Measurements from ENCODE around the gene POU2F2. TPM values are rescaled to one million over a fixed set of nuclear protein-coding genes. Genes with fewer than 3 reads are reported as not detected.

The POU2F2 gene
- polyA plus RNA-seq, 1 of the 3 experiments (the other 2 are of a cell fraction) = 0.49 TPM

DNA sequence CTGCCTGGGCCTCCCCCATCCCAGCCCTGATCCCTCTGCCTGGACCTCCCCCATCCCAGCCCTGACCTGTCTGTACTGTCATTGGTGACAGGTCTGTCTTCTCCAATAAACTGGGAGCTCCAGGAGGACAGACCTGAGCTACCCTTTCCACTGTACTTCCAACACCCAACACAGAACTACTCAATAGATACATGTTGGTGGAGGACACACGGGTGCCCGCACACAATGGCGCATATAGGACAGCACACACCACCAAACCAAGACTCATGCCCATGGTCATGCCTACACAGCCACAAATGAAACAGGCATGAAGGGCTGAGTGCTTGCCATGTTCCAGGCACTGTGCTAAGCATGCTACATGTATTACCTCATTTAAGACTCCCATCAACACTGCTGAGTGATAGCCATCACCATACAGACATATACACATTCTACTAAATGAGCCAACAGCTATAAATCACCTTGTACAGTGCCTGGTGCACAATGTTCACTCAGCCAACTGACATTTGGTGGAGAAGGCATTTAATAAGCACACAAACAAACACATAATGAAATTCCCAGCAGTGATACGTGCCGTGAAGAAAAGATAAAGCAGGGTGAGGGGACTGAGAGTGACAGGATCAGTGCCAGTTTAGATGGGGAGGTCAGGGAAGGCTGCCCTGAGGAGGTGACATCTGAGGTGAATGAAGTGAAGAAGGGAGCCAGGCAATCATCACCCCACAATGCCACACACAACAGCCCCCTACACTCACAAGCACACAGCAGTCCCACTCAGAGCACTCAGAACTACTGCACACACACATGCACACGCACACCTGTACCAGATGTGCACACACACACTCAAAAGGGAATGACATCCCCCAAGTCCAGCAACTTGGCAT is 857 bp downstream of the POU2F2 start:
- H3K79me2 ChIP-seq (ENCODE audit: insufficient read depth) = no peaks in the 10 kb centered on the region
- no peak for TF ChIP-seq NFIC (IDR thresholded peaks at IDR 0.05; ENCODE audit: borderline replicate concordance)
- no peak for TF ChIP-seq EZH2phosphoT487 (IDR thresholded peaks at IDR 0.05; ENCODE audit: borderline replicate concordance, low read depth)
- TF ChIP-seq, protein P1, sequence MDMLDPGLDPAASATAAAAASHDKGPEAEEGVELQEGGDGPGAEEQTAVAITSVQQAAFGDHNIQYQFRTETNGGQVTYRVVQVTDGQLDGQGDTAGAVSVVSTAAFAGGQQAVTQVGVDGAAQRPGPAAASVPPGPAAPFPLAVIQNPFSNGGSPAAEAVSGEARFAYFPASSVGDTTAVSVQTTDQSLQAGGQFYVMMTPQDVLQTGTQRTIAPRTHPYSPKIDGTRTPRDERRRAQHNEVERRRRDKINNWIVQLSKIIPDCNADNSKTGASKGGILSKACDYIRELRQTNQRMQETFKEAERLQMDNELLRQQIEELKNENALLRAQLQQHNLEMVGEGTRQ (IDR thresholded peaks at IDR 0.05; ENCODE audit: borderline replicate concordance, low read depth, low read length) = no peak
- no peak for TF ChIP-seq SMC3 (IDR thresholded peaks at IDR 0.05; ENCODE audit: low read depth, low read length)
- TF ChIP-seq, protein P2, sequence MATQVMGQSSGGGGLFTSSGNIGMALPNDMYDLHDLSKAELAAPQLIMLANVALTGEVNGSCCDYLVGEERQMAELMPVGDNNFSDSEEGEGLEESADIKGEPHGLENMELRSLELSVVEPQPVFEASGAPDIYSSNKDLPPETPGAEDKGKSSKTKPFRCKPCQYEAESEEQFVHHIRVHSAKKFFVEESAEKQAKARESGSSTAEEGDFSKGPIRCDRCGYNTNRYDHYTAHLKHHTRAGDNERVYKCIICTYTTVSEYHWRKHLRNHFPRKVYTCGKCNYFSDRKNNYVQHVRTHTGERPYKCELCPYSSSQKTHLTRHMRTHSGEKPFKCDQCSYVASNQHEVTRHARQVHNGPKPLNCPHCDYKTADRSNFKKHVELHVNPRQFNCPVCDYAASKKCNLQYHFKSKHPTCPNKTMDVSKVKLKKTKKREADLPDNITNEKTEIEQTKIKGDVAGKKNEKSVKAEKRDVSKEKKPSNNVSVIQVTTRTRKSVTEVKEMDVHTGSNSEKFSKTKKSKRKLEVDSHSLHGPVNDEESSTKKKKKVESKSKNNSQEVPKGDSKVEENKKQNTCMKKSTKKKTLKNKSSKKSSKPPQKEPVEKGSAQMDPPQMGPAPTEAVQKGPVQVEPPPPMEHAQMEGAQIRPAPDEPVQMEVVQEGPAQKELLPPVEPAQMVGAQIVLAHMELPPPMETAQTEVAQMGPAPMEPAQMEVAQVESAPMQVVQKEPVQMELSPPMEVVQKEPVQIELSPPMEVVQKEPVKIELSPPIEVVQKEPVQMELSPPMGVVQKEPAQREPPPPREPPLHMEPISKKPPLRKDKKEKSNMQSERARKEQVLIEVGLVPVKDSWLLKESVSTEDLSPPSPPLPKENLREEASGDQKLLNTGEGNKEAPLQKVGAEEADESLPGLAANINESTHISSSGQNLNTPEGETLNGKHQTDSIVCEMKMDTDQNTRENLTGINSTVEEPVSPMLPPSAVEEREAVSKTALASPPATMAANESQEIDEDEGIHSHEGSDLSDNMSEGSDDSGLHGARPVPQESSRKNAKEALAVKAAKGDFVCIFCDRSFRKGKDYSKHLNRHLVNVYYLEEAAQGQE (IDR thresholded peaks at IDR 0.05; ENCODE audit: low read depth, low read length) = no peak
- TF ChIP-seq, protein P3, sequence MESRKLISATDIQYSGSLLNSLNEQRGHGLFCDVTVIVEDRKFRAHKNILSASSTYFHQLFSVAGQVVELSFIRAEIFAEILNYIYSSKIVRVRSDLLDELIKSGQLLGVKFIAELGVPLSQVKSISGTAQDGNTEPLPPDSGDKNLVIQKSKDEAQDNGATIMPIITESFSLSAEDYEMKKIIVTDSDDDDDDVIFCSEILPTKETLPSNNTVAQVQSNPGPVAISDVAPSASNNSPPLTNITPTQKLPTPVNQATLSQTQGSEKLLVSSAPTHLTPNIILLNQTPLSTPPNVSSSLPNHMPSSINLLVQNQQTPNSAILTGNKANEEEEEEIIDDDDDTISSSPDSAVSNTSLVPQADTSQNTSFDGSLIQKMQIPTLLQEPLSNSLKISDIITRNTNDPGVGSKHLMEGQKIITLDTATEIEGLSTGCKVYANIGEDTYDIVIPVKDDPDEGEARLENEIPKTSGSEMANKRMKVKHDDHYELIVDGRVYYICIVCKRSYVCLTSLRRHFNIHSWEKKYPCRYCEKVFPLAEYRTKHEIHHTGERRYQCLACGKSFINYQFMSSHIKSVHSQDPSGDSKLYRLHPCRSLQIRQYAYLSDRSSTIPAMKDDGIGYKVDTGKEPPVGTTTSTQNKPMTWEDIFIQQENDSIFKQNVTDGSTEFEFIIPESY (IDR thresholded peaks at IDR 0.05; ENCODE audit: borderline replicate concordance, low read depth) = no peak
- no peak for TF ChIP-seq NRF1 (IDR thresholded peaks at IDR 0.05; ENCODE audit: low read depth, low read length)
- TF ChIP-seq FOXM1 (IDR thresholded peaks at IDR 0.05; ENCODE audit: low read depth) = no peak
- TF ChIP-seq, protein P4, sequence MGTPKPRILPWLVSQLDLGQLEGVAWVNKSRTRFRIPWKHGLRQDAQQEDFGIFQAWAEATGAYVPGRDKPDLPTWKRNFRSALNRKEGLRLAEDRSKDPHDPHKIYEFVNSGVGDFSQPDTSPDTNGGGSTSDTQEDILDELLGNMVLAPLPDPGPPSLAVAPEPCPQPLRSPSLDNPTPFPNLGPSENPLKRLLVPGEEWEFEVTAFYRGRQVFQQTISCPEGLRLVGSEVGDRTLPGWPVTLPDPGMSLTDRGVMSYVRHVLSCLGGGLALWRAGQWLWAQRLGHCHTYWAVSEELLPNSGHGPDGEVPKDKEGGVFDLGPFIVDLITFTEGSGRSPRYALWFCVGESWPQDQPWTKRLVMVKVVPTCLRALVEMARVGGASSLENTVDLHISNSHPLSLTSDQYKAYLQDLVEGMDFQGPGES (IDR thresholded peaks at IDR 0.05; ENCODE audit: low read depth, low read length) = no peak
- no peak for TF ChIP-seq FOXJ3 (CRISPR knock-in tag; IDR thresholded peaks at IDR 0.05)
- no peak for TF ChIP-seq TEAD4 (IDR thresholded peaks at IDR 0.05; ENCODE audit: borderline replicate concordance, insufficient read depth)
- TF ChIP-seq, protein P5, sequence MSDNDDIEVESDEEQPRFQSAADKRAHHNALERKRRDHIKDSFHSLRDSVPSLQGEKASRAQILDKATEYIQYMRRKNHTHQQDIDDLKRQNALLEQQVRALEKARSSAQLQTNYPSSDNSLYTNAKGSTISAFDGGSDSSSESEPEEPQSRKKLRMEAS (IDR thresholded peaks at IDR 0.05; ENCODE audit: low read depth) = no peak
- TF ChIP-seq ELF1 (IDR thresholded peaks at IDR 0.05) = no peak
- no peak for TF ChIP-seq RCOR1 (IDR thresholded peaks at IDR 0.05; ENCODE audit: low read length)
- TF ChIP-seq RXRA (IDR thresholded peaks at IDR 0.05; ENCODE audit: borderline replicate concordance, low read depth) = no peak
- no peak for TF ChIP-seq CHD2 (IDR thresholded peaks at IDR 0.05; ENCODE audit: low read length, partially characterized antibody)
- TF ChIP-seq MXI1 (IDR thresholded peaks at IDR 0.05; ENCODE audit: low read depth, low read length) = no peak
- no peak for TF ChIP-seq RFX5 (IDR thresholded peaks at IDR 0.05; ENCODE audit: low read length)
- ChIA-PET CTCF (interaction anchor here (1.3 to 8.1 kb wide), 9 partner anchors 19 to 165 kb away, joined by 3 to 177 read pairs (median 7); no protein-coding TSS in a partner anchor), POLR2A (no interaction called here)
- no peak overlapping the region for H3K4me2 ChIP-seq
- H3K27me3 ChIP-seq (ENCODE audit: insufficient read depth) = no peaks in the 10 kb centered on the region
- H3K9me3 ChIP-seq = no peaks in the 10 kb centered on the region
- H4K20me1 ChIP-seq (ENCODE audit: insufficient read depth) = no peaks in the 10 kb centered on the region
- no peak overlapping the region for H3K9ac ChIP-seq
- no peak overlapping the region for H3K4me3 ChIP-seq (ENCODE audit: low read depth in 2 of 2, low read length in 1 of 2)
- H3K9me2 ChIP-seq = no peaks in the 10 kb centered on the region
- no peaks in the 10 kb centered on the region for H3F3A ChIP-seq (replicated peaks; ENCODE audit: insufficient read depth)
- no peak overlapping the region for H3K27ac ChIP-seq (ENCODE audit: low read depth in 2 of 2, low read length in 1 of 2)
- 87% methylated on average over 6 of the region's 6 CpGs for WGBS (ENCODE audit: low lambda C conversion rate)
- H3K4me1 ChIP-seq (ENCODE audit: control insufficient read depth in 1 of 2, insufficient read depth in 2 of 2, low read depth in 1 of 2, low read length in 1 of 2) = peaks cover 3 to 22% of the 10 kb centered on the region in 2 experiments; a peak in 2 of 4 replicates
- H3K36me3 ChIP-seq (replicated peaks in 1 of 2; ENCODE audit: control insufficient read depth in 1 of 2, insufficient read depth in 2 of 2, low read length in 1 of 2) = no peaks in the 10 kb centered on the region
- no peak overlapping the region for H2AFZ ChIP-seq (ENCODE audit: low read depth)
- DNase-seq = no peak

Data from SK-N-SH (cell line).